Pons (tissue), 1 donor: Measurements from ENCODE around the gene TTC6.

Source experiments
- DNase-seq: peaks from one replicate; pipeline ENCODE4 v3.0.0-alpha.2; 2016; ENCODE audit warnings: low spot score

TTC6 gene

GRCh38 chr14:37585101-37585511, 10.3 kb upstream of the TTC6 start:
- DNase-seq = no peak

GRCh38 chr14:37585971-37586796, 9.2 kb upstream of the TTC6 start:
- DNase-seq = no peak

GRCh38 chr14:37586797-37587130, 8.7 kb upstream of the TTC6 start:
- no peak for DNase-seq

DNA sequence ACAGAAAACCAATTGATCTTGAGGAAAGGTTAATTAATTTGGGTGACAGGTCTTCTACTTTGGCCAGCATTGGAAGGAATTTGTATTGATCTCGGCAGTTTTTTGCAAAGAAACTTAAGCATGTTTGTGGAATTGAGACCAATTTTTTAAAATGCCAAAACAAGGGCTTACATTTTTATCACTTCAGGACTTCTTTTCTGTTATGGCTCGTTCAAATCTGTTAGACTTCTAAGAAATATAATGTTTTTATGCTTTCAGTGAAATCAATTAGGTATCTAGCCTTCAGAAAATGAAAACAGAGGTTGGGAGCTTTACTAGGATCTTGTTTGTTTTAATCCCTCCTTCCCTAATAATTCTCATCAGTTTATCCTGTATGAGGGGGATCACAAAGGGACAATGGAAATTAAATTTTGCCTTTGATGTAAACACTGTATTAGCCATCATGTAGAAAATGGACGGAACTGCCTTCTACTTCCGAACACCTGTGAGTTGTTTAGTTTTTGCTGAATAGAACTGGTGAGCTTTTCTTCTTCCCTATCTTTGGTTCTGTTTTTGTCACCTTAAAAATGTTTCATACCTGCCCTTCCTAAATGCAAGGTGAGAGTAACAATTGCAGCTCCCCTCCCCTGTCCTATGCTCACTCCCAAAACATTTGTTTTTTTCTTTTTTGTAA, 8.2 kb upstream of the TTC6 start:
- no peak for DNase-seq

GRCh38 chr14:37587881-37588666, 7.4 kb upstream of the TTC6 start:
- DNase-seq = no peak

DNA sequence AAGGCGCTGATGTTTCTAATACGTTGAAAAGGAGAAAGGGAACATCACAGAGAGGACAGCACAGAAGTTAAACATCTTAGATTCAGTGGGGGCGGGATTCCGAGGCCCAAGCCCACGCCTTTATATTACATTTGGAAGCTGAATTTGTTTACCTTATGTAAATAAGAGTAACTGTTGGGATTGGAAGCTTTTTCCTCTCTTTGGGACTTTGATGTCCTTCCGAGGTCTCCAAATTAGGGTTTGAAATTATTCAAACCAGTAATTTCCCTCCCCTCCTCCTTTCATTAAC, 6.8 kb upstream of the TTC6 start:
- no peak for DNase-seq

DNA sequence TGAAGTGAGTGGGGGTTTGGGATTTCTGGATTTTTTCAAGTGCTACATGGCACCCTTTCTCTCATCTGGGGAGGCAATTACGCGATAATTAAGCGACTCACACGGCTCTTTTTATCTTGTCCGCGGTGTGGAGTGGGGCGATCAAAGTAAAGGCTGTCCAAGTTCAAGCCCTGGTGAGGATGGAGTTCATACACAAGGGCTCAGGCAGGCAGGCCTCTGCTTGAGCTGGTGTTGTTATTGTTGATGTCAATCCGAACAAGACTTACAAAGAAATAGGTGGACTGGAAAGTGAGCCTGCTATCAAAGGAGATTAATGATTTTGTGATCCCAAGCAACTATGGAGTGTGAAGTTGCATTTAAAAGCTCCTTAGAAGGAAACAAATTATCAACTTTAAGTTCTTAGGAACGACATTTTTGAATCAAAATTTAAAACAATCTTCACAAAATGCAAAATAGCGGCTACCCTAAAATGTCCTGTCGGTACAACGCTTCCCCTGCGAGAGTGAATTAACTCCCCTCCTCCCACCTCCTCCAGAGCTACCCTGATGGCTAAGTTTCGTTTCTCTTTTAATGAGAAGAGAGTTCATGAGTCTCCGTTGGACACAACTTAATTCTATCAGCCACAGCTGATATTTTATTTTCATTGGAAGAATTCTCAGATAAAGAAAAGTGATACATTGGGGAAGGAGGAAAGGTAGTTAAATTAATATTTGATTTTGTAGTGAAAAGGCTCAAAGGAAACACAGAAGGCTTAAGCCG, 6.3 kb upstream of the TTC6 start:
- no peak for DNase-seq

DNA sequence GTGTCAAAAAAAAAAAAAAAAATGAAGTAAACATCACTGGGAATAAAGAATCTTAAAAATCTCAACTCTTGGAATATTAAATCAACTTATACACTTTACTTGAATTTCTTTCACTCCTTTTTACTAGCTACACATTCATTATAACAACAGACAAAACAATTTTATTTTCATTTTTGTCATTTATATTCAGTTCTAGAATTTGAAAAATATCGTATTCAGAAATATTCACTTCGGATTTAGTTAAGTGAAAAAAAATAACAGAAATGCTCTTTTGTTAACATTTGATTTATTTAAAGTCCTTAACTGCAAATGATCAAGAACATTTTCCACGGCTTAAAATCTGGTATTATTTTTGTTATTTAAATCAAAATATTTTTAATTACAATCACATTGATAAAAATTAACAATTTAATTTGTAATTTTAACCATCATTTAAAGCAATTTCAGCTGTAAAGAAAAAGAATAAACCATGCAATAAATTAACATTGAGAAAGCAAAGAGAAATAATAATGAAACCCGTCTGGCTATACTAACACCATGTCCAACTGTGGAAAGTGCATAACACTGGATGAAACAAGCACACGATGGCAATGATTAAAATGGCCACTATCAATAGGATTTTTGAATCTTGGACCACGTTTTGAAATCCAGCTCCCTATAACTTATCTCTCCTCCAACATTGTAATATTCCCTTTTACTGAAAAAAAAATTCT, 5.6 kb upstream of the TTC6 start:
- no peak for DNase-seq

DNA sequence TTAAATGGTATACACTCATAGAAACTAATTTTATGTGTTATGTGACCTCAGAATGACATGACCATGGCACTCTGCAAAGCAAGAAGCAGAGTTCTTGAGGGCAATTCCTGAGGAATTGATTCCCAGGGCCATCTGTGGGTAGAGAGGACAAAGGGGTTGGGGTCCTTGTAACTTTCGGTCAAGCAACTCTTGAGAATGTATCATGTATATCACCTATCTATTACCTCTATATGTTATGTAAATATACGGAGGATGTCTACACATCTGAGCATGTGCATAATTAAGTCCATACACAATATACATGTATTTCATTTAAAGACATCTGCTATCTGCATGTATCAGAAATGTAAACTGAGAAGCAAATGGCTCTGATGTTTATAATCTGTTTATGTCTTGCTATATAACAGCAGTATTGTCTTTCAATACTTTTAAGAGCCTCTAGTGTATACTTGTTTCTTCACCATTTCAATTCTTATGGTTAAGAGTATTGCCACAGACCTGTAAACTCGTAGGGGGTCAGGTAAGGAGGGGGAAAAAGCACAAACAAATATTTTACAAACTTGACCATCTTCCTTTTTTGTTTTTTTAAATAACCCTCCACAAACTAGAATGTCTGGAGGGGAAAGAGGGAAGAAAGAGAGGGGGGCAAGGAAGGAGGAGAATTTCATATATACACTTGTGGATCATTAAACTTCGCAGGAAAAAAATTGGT, 4.8 kb upstream of the TTC6 start:
- no peak for DNase-seq

- no peak for DNase-seq
These were observed 4.0 kb upstream of the TTC6 start for GRCh38 chr14:37591311-37591940.

DNA sequence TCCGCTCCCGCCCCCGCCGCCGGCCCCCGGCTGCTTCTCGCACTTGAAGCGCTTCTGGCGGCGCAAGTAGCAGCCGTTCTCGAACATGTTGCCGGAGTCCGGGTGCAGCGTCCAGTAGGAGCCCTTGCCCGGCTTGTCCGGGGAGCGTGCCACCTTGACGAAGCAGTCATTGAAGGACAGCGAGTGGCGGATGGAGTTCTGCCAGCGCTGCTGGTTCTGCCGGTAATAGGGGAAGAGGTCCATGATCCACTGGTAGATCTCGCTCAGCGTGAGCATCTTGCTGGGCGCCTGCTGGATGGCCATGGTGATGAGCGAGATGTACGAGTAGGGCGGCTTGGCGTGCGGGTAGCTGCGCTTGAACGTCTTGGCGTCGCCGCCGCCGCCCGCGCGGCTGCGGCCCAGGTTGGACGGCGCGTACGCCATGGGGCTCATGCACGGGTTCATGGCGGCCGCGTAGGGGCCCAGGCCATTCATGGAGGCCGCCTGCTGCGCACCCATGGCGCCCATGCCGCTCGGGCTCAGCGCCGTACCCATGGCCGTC, 3.4 kb upstream of the TTC6 start:
- DNase-seq = no peak

DNA sequence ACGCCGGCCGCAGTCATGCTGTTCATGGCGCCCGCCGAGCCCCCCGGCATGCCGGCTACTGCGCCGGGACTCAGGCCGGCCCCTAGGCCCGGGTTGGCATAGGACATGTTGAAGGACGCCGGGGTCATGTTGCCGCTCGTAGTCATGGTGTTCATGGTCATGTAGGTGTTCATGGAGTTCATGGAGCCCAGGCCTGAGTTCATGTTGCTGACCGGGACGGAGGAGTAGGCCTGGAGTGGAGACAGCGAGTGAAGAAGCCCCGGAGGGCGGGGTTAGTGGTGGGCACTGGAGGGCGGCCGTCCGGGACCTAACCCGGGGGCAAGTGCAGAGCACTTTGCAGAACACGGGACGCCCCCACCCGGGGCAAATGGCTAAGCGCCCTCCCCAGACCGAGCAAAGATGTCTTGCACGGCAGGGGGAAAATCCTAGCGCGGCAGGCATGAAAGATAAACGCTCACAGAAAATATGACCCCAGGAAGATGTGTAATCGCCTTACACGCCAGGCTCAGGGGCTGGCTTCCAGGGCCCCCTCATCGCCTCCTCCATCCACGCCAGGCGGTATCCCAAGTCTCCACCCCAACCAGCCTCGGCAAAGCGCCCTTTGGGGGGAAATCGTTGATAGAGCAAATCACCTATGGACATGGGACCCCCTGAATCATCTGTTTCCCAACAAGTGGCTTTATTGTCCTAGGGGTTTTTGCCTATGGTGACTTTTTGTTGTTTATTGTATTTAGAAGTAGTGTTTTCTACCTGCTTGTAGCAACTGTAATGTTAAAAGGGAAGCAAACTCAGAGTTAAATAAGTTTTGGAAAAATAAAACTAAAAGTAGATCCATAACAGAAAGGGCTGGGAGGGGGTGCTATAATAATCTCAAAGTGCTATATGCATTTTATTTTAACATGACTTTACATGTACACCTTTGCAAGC, 2.7 kb upstream of the TTC6 start:
- no peak for DNase-seq

DNA sequence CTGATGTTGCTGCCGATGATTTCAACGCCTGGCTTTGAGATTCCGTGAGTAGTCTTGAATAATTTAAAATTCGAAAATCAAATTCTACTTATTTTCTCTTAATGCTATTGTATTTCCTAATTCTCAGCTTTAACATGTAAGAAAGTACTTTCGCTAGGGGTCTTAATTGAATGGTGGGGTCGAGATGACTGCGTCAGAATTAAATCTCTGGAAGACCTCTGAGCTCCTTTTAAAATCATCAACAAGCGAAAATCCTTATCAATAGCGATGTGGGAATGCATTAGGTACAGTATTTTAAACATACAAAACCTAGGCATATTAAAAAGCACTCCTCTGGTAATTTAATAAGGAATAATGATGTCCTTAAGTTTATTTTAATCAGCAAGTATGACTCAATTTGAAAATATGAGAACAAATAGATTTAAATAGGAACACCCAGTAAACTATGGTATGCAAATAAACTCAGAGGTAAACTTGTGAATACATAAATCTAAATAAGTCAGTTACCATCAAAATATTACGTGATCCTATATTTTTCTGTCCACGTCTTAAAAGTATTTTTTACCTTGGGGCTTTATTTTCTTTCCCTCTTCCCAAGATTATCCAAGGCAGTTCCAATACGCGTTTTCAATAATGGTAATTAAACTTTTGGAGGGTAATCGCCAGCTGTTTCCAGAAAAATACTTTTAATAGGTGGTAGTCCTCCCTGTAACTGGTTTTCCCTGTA, 1.8 kb upstream of the TTC6 start:
- peak; percentile 11 for DNase-seq

GRCh38 chr14:37594238-37594970, 1.0 kb upstream of the TTC6 start:
- peak; percentile 59 for DNase-seq

GRCh38 chr14:37595809-37596621, 586 bp downstream of the TTC6 start:
- peak; percentile 8 for DNase-seq

- no peak for DNase-seq
These were observed 1.5 kb downstream of the TTC6 start for GRCh38 chr14:37596790-37597472.
